Measurements from ENCODE around the gene KRTAP4-5.

GRCh38 chr17:41126412-41126811 lies 23.2 kb downstream of the KRTAP4-5 start:
- TF ChIP-seq CTCF (optimal IDR thresholded peaks at IDR 0.05 in 1 of 3, IDR thresholded peaks at IDR 0.05 in 1 of 3, conservative IDR thresholded peaks at IDR 0.05 in 1 of 3; ENCODE audit: extremely low read depth in 1 of 3, insufficient read depth in 2 of 3, low read length in 3 of 3): no peak
- TF ChIP-seq EZH2 (IDR thresholded peaks at IDR 0.05; ENCODE audit: low read length): no peak
